Common myeloid progenitor, CD34-positive (primary cell): Measurements from ENCODE around the gene CACNA2D1.
A peak's percentile ranks its signal among the peaks of the same experiment; 100 is the strongest.

Experiments
- CTCF ChIA-PET: fragments of 350-600 bp; sonication (Branson Sonifier 250); formaldehyde crosslinking; loops from one replicate; lab custom pipeline; 2021; ENCODE audit warnings: antibody characterized with exemption; lab: Charles Lee
- POLR2A ChIA-PET: fragments of 350-600 bp; sonication (Branson Sonifier 250); formaldehyde crosslinking; loops from one replicate; lab custom pipeline; 2021; ENCODE audit warnings: antibody characterized with exemption; lab: Charles Lee
- DNase-seq, 3 donors: peaks; one replicate each; pipeline versions ENCODE4 v3.0.0 to v3.0.0-alpha.2; 2013
- H3K27ac ChIP-seq, 2 experiments: 1 replicate in 1 of 2; 2 replicates in 1 of 2; pipeline ENCODE4 v1.7.0; 2013; ENCODE audit warnings: inconsistent platforms in 2 of 2, low read length in 2 of 2, mild to moderate bottlenecking in 2 of 2, low read depth in 1 of 2, moderate library complexity in 1 of 2; ENCODE audit not compliant: severe bottlenecking in 2 of 2, insufficient read depth in 1 of 2, poor library complexity in 1 of 2
- H3K27me3 ChIP-seq, 5 experiments: replicated peaks in 2 of 5; 1 replicate in 3 of 5; 2 replicates in 2 of 5; pipeline versions ENCODE4 v1.6.1 to v1.7.0; 2013; ENCODE audit warnings: low read length in 4 of 5, mild to moderate bottlenecking in 2 of 5, moderate library complexity in 2 of 5, inconsistent platforms in 1 of 5; ENCODE audit not compliant: insufficient read depth in 5 of 5, control insufficient read depth in 4 of 5
- H3K36me3 ChIP-seq, 4 experiments: 1 replicate in 2 of 4; 2 replicates in 2 of 4; pipeline versions ENCODE4 v1.6.1 to v1.7.0; 2013; ENCODE audit warnings: low read length in 3 of 4, control low read depth in 1 of 4, mild to moderate bottlenecking in 1 of 4; ENCODE audit not compliant: control insufficient read depth in 4 of 4, insufficient read depth in 4 of 4
- H3K4me1 ChIP-seq, 4 experiments: 1 replicate in 3 of 4; 2 replicates in 1 of 4; pipeline versions ENCODE4 v1.6.1 to v1.7.1; 2013; ENCODE audit warnings: low read length in 3 of 4, mild to moderate bottlenecking in 3 of 4, control low read depth in 1 of 4, inconsistent platforms in 1 of 4, moderate library complexity in 1 of 4; ENCODE audit not compliant: control insufficient read depth in 4 of 4, insufficient read depth in 4 of 4; ENCODE audit errors: control extremely low read depth in 1 of 4
- H3K4me3 ChIP-seq, 7 experiments: 1 replicate in 4 of 7; 2 replicates in 3 of 7; pipeline versions ENCODE4 v1.5.1 to v1.7.0; 2013; ENCODE audit warnings: mild to moderate bottlenecking in 7 of 7, low read length in 6 of 7, moderate library complexity in 6 of 7, inconsistent platforms in 2 of 7, low read depth in 2 of 7, control low read depth in 1 of 7; ENCODE audit not compliant: insufficient read depth in 4 of 7, control insufficient read depth in 1 of 7; ENCODE audit errors: extremely low read depth in 1 of 7
- H3K9me3 ChIP-seq, 5 experiments: 1 replicate in 4 of 5; 2 replicates in 1 of 5; pipeline versions ENCODE4 v1.6.1 to v1.7.1; 2013; ENCODE audit warnings: low read length in 4 of 5, mild to moderate bottlenecking in 2 of 5, inconsistent platforms in 1 of 5, low read depth in 1 of 5, moderate library complexity in 1 of 5; ENCODE audit not compliant: control insufficient read depth in 4 of 5, insufficient read depth in 2 of 5; ENCODE audit errors: control extremely low read depth in 1 of 5
- WGBS: methylation state at CpG from one replicate; pipeline ENCODE4 v1.1.5; 2013; ENCODE audit not compliant: insufficient coverage; 5-methylcytosine and 5-hydroxymethylcytosine counted together

Gene CACNA2D1

DNA sequence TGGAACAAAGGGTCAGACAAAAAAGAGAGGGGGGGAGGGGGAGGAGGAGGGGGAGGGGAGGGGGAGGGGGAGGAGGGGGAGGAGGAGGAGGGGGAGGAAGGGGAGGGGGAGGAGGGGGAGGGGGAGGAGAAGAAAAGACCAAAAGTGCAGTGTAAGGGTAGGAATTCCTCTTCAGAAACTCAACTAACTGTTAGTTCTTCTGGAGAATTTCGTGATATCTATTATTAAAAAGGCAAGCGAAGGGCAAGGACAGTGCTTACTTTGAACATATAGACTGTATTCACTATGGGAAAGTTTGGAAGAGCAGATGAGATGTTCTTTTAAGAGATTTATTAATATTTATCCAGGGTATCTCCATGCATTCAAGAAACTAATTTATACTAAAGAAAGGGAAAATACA, 258.1 kb downstream of the CACNA2D1 start:
- POLR2A ChIA-PET, result no interaction called here
- Histone ChIP-seq H3K27ac (no peak overlapping the region), H3K4me1 (no peaks in the 10 kb centered on the region), H3K36me3 (no peaks in the 10 kb centered on the region), H3K4me3 (no peak overlapping the region), H3K9me3 (no peaks in the 10 kb centered on the region), H3K27me3 (no peaks in the 10 kb centered on the region)
- CTCF ChIA-PET, result no interaction called here
- WGBS, result no CpG with 5 or more reads among the region's 2 CpGs
- DNase-seq, result no peak

DNA sequence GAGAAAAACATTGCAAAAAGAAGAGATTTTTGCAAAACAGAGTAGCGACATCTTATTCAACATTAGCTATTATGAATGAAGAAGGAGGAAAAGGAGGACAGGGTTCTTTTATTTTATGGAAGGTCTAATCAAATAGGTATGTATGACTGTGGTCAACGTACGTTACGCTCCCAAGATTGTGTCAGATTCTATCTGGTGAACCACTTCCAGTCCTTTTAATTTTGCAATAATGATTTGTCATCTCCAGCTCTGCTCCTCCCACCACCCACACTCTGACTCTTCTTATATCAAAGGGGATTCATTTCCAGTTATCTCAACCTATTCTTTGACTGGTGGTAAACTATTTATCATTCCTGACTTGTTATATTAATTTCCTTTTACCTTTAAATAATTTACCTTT, 259.9 kb downstream of the CACNA2D1 start:
- no peaks in the 10 kb centered on the region for H3K27me3 ChIP-seq
- no peak overlapping the region for H3K4me3 ChIP-seq
- no peak overlapping the region for H3K27ac ChIP-seq
- no CpG with 5 or more reads among the region's 4 CpGs for WGBS
- no peaks in the 10 kb centered on the region for H3K36me3 ChIP-seq
- peak in 1 of 3 donors; percentile 36 for DNase-seq
- POLR2A ChIA-PET, result no interaction called here
- no peaks in the 10 kb centered on the region for H3K4me1 ChIP-seq
- CTCF ChIA-PET, result no interaction called here
- no peaks in the 10 kb centered on the region for H3K9me3 ChIP-seq

GRCh38 chr7:82179311-82179710, 264.3 kb downstream of the CACNA2D1 start:
- POLR2A ChIA-PET, result no interaction called here
- no peaks in the 10 kb centered on the region for H3K9me3 ChIP-seq
- no peak overlapping the region for H3K4me3 ChIP-seq
- CTCF ChIA-PET, result no interaction called here
- H3K36me3 ChIP-seq, result no peaks in the 10 kb centered on the region
- WGBS, result 100% methylated on average over 1 of the region's 1 CpG
- no peaks in the 10 kb centered on the region for H3K4me1 ChIP-seq
- H3K27me3 ChIP-seq, result no peaks in the 10 kb centered on the region
- no peak for DNase-seq
- no peak overlapping the region for H3K27ac ChIP-seq

GRCh38 chr7:82175319-82175718, 268.3 kb downstream of the CACNA2D1 start:
- no peak overlapping the region for H3K4me3 ChIP-seq
- H3K27me3 ChIP-seq, result no peaks in the 10 kb centered on the region
- CTCF ChIA-PET, result no interaction called here
- 100% methylated on average over 1 of the region's 2 CpGs for WGBS
- POLR2A ChIA-PET, result no interaction called here
- H3K9me3 ChIP-seq, result no peaks in the 10 kb centered on the region
- no peak overlapping the region for H3K27ac ChIP-seq
- no peaks in the 10 kb centered on the region for H3K36me3 ChIP-seq
- no peaks in the 10 kb centered on the region for H3K4me1 ChIP-seq
- DNase-seq, result no peak

- Histone ChIP-seq H3K4me3 (no peak overlapping the region), H3K9me3 (no peaks in the 10 kb centered on the region), H3K27me3 (no peaks in the 10 kb centered on the region), H3K4me1 (no peaks in the 10 kb centered on the region), H3K36me3 (no peaks in the 10 kb centered on the region), H3K27ac (no peak overlapping the region)
- no peak for DNase-seq
- ChIA-PET POLR2A (no interaction called here), CTCF (interaction anchor here (0.7 to 1.1 kb wide), 2 partner anchors 13 to 330 kb away, joined by 3 read pairs; no protein-coding TSS in a partner anchor)
- WGBS, result 95% methylated on average over 4 of the region's 4 CpGs
Observed at GRCh38 chr7:82173400-82174021, 270.1 kb downstream of the CACNA2D1 start.

GRCh38 chr7:82172881-82173280, 270.7 kb downstream of the CACNA2D1 start:
- ChIA-PET CTCF (interaction anchor here (0.7 kb wide), 1 partner anchor 330 kb away, joined by 3 read pairs; no protein-coding TSS in a partner anchor), POLR2A (no interaction called here)
- no peak overlapping the region for H3K27ac ChIP-seq
- H3K4me1 ChIP-seq, result no peaks in the 10 kb centered on the region
- no CpG with 5 or more reads among the region's 2 CpGs for WGBS
- H3K36me3 ChIP-seq, result no peaks in the 10 kb centered on the region
- no peak overlapping the region for H3K4me3 ChIP-seq
- DNase-seq, result no peak
- H3K9me3 ChIP-seq, result no peaks in the 10 kb centered on the region
- H3K27me3 ChIP-seq, result no peaks in the 10 kb centered on the region

GRCh38 chr7:82172017-82172416, 271.6 kb downstream of the CACNA2D1 start:
- no peak overlapping the region for H3K4me3 ChIP-seq

More at GRCh38 chr7:82172017-82172416, 271.6 kb downstream of the CACNA2D1 start:
- Histone ChIP-seq H3K4me1 (no peaks in the 10 kb centered on the region), H3K36me3 (no peaks in the 10 kb centered on the region), H3K27ac (no peak overlapping the region), H3K27me3 (no peaks in the 10 kb centered on the region), H3K9me3 (no peaks in the 10 kb centered on the region)
- POLR2A ChIA-PET, result no interaction called here
- CTCF ChIA-PET, result no interaction called here
- WGBS, result no CpG with 5 or more reads among the region's 1 CpG
- DNase-seq, result no peak
